Right lobe of liver (tissue), 4 donors: Measurements from ENCODE around the gene IRX5.

ENCODE experiments used
- CTCF ChIP-seq, 4 donors: fragments of 200-600 bp in 3 of 4; fragments of 450-650 bp in 1 of 4; IDR thresholded peaks; one replicate each; pipeline versions ENCODE4 v1.5.1 to v1.8.0; 2016 to 2022; ENCODE audit warnings: antibody characterized with exemption in 4 of 4, mild to moderate bottlenecking in 2 of 4
- POLR2A ChIP-seq: fragments of 450-650 bp; IDR thresholded peaks from one replicate; pipeline ENCODE4 v1.6.1; 2017; ENCODE audit warnings: antibody characterized with exemption, mild to moderate bottlenecking
- donor health status: DM: no; HTN: no; CAD: no.
- donor health status: DM: no; HTN: no; CAD: no.
- donor health status: DM: no; HTN: yes; CAD: no.

- TF ChIP-seq POLR2A: no peak
- peak in 1 of 4 donors; percentile 9 for TF ChIP-seq CTCF (IDR thresholded peaks at IDR 0.05)
These were observed at the start of gene IRX5 for GRCh38 chr16:54930005-54930868.
